ENCODE data around the gene RELT. TPM values are rescaled to one million over a fixed set of nuclear protein-coding genes. Genes with fewer than 3 reads are reported as not detected.
A peak's percentile ranks its signal among the peaks of the same experiment; 100 is the strongest.

RELT gene
- total RNA-seq, 6 donors from 2014 or later: 4.9 to 27.0 (median 19.2) TPM

GRCh38 chr11:73334384-73335203 lies 41.6 kb upstream of the RELT start:
- WGBS, 2 donors: 34 to 38% methylated on average over 5 of the region's 6 CpGs
- H3K9me3 ChIP-seq: no peaks in the 10 kb centered on the region
- H3K36me3 ChIP-seq: no peaks in the 10 kb centered on the region
- H3K27ac ChIP-seq: peak overlapping the region; percentile 63 to 76 (median 72)
- H3K27me3 ChIP-seq: no peaks in the 10 kb centered on the region
- peaks cover 57 to 60% (median 58%) of the 10 kb centered on the region in 4 donors for H3K4me1 ChIP-seq
- TF ChIP-seq POLR2AphosphoS5 (IDR thresholded peaks at IDR 0.05) (peak in 1 of 2 donors; percentile 47), POLR2A (IDR thresholded peaks at IDR 0.05) (no peak), CTCF (IDR thresholded peaks at IDR 0.05) (no peak), EP300 (IDR thresholded peaks at IDR 0.05) (peak in 1 of 4 donors; percentile 52)
- no peak overlapping the region for H3K4me3 ChIP-seq
- peak in 1 of 2 donors; percentile 80 for ATAC-seq (ENCODE audit: low FRiP score in 2 of 2)
- peak in 1 of 2 donors; percentile 81 for DNase-seq

- 4 to 21% methylated on average over 3 to 4 of the region's 4 CpGs for WGBS, 2 donors
- H3K4me3 ChIP-seq: no peak overlapping the region
- H3K9me3 ChIP-seq: no peaks in the 10 kb centered on the region
- peak; percentile 84 to 99 (median 88) for TF ChIP-seq CTCF (IDR thresholded peaks at IDR 0.05)
- TF ChIP-seq EP300 (IDR thresholded peaks at IDR 0.05): no peak
- peak; percentile 87 to 92 for ATAC-seq (ENCODE audit: low FRiP score in 2 of 2)
- no peaks in the 10 kb centered on the region for H3K27me3 ChIP-seq
- H3K27ac ChIP-seq: peak overlapping the region; percentile 63 to 76 (median 72)
- peak; percentile 84 to 85 for DNase-seq
- H3K36me3 ChIP-seq: no peaks in the 10 kb centered on the region
- peaks cover 50 to 53% (median 52%) of the 10 kb centered on the region in 4 donors for H3K4me1 ChIP-seq
Measured at GRCh38 chr11:73335204-73335923, 40.8 kb upstream of the RELT start.

GRCh38 chr11:73337846-73338245 lies 38.4 kb upstream of the RELT start:
- H3K4me3 ChIP-seq: no peak overlapping the region
- TF ChIP-seq CTCF (IDR thresholded peaks at IDR 0.05) (no peak), POLR2A (IDR thresholded peaks at IDR 0.05) (no peak), POLR2AphosphoS5 (IDR thresholded peaks at IDR 0.05) (no peak), EP300 (IDR thresholded peaks at IDR 0.05) (no peak)
- no peaks in the 10 kb centered on the region for H3K36me3 ChIP-seq
- whole genome bisulfite sequencing, 2 donors: 79 to 93% methylated on average over 2 of the region's 2 CpGs
- H3K9me3 ChIP-seq: no peaks in the 10 kb centered on the region
- ATAC-seq (ENCODE audit: low FRiP score in 2 of 2): no peak
- H3K4me1 ChIP-seq: peaks cover 29 to 39% (median 35%) of the 10 kb centered on the region in 4 donors
- no peak for DNase-seq
- no peaks in the 10 kb centered on the region for H3K27me3 ChIP-seq
- H3K27ac ChIP-seq: peak overlapping the region in 2 of 4 donors; percentile 19 to 38

- Histone ChIP-seq H3K27me3 (no peaks in the 10 kb centered on the region), H3K27ac (peak overlapping the region in 2 of 4 donors; percentile 1 to 38), H3K4me3 (no peak overlapping the region), H3K9me3 (no peaks in the 10 kb centered on the region), H3K36me3 (no peaks in the 10 kb centered on the region), H3K4me1 (peaks cover 28 to 41% (median 36%) of the 10 kb centered on the region in 4 donors)
- WGBS, 2 donors: 80 to 89% methylated on average over 1 to 4 of the region's 4 CpGs
- DNase-seq (no peak), ATAC-seq (ENCODE audit: low FRiP score in 2 of 2) (no peak)
- TF ChIP-seq EP300 (IDR thresholded peaks at IDR 0.05): no peak
- TF ChIP-seq POLR2AphosphoS5 (IDR thresholded peaks at IDR 0.05): no peak
- no peak for TF ChIP-seq POLR2A (IDR thresholded peaks at IDR 0.05)
- TF ChIP-seq CTCF (IDR thresholded peaks at IDR 0.05): no peak
Measured at GRCh38 chr11:73338279-73338678, 37.9 kb upstream of the RELT start.

Measured in upper lobe of left lung (tissue), 6 donors.